Right cardiac atrium (tissue), 5 donors: Measurements from ENCODE around the gene RAP1A. TPM values are rescaled to one million over a fixed set of nuclear protein-coding genes. Genes with fewer than 3 reads are reported as not detected.
"Not testable (repeated sequence)": the region's sequence is repeated elsewhere in the genome, so short reads cannot be mapped to it uniquely, and the experiment has no call there.

Source experiments
- ATAC-seq, 2 donors: fragments of 200-7000 bp; cut with Tn5 transposase; one replicate each; pipeline versions ENCODE4 v1.8.0 to v1.9.1; 2020; ENCODE audit warnings: moderate library complexity in 2 of 2, mild to moderate bottlenecking in 1 of 2
- DNase-seq, 3 donors: peaks; one replicate each; pipeline ENCODE4 v3.0.0-alpha.2; 2020
- H3K27ac ChIP-seq: one replicate; pipeline ENCODE4 v1.5.1; 2013; ENCODE audit warnings: mild to moderate bottlenecking, low read length, control low read depth, moderate library complexity
- H3K27me3 ChIP-seq: one replicate; pipeline ENCODE4 v1.6.1; 2013; ENCODE audit not compliant: control insufficient read depth, insufficient read depth
- H3K4me1 ChIP-seq: one replicate; pipeline ENCODE4 v1.6.1; 2013; ENCODE audit warnings: low read length; ENCODE audit not compliant: control insufficient read depth, insufficient read depth
- H3K4me3 ChIP-seq: one replicate; pipeline ENCODE4 v1.5.1; 2013; ENCODE audit warnings: low read length, control low read depth
- H3K9me3 ChIP-seq: one replicate; pipeline ENCODE4 v1.6.1; 2013; ENCODE audit warnings: low read length; ENCODE audit not compliant: control insufficient read depth
- WGBS: extraction: QIAGEN DNeasy Blood & Tissue Kit; methylation state at CpG from one replicate; pipeline ENCODE4 v1.1.7; 2013; 5-methylcytosine and 5-hydroxymethylcytosine counted together
- intact Hi-C, 4 donors: fragments of 100-400 bp; cut with DNase I; formaldehyde crosslinking; loops; one replicate each; pipeline versions ENCODE4 v1.11.0 to v1.14.0; 2022 to 2023
- polyA plus RNA-seq: library from polyadenylated mRNA; stranded (reverse); fragments of 200-250 nt; gene quantifications from one replicate; pipeline ENCODE4 v1.2.3, GENCODE V29; 2013
- total RNA-seq, 4 donors: library from RNA; stranded (reverse); fragmentation: NEBNext Ultra II Directional; extraction: Animal tissue kit (Norgen Biotek cat#: 25700); gene quantifications; one replicate each; pipeline ENCODE4 v1.2.1, GENCODE V29; 2021
- donor health status: healthy with polysubstance abuse.
- donor health status: DM: no; HTN: yes; CAD: no.
- donor health status: DM: no; HTN: no; CAD: no.
- donor health status: DM: no; HTN: yes; CAD: no; lungs with severe emphysema.
- donor health status: DM: yes; HTN: yes; CAD: no.

RAP1A gene
- total and polyA plus RNA-seq, 5 donors = 104 to 128 (median 110) TPM

GRCh38 chr1:111630567-111630966, 11.0 kb downstream of the RAP1A start:
- Histone ChIP-seq H3K4me3 (no peak overlapping the region), H3K9me3 (no peaks in the 10 kb centered on the region), H3K27me3 (no peaks in the 10 kb centered on the region), H3K4me1 (no peaks in the 10 kb centered on the region), H3K27ac (no peak overlapping the region)
- intact Hi-C loops = no loop called here
- WGBS = 79% methylated on average over 2 of the region's 2 CpGs
- DNase-seq (no peak), ATAC-seq (no peak)

GRCh38 chr1:111631502-111631901, 11.9 kb downstream of the RAP1A start:
- H3K4me3 ChIP-seq = no peak overlapping the region
- ATAC-seq (no peak), DNase-seq (no peak)
- H3K9me3 ChIP-seq = no peaks in the 10 kb centered on the region
- H3K27ac ChIP-seq = no peak overlapping the region
- WGBS = 55% methylated on average over 2 of the region's 2 CpGs
- intact Hi-C loops = no loop called here
- H3K4me1 ChIP-seq = no peaks in the 10 kb centered on the region
- H3K27me3 ChIP-seq = no peaks in the 10 kb centered on the region

- H3K27me3 ChIP-seq, ATAC-seq, H3K4me3 ChIP-seq, H3K4me1 ChIP-seq, H3K9me3 ChIP-seq, intact Hi-C loops, H3K27ac ChIP-seq, DNase-seq: not testable (repeated sequence)
- WGBS = 96% methylated on average over 4 of the region's 4 CpGs
Measured at GRCh38 chr1:111632771-111633170, 13.2 kb downstream of the RAP1A start.

- ATAC-seq (no peak), DNase-seq (no peak)
- peaks cover 2% of the 10 kb centered on the region for H3K4me1 ChIP-seq
- 28% methylated on average over 1 of the region's 1 CpG for WGBS
- H3K9me3 ChIP-seq = no peaks in the 10 kb centered on the region
- no peaks in the 10 kb centered on the region for H3K27me3 ChIP-seq
- H3K4me3 ChIP-seq = no peak overlapping the region
- H3K27ac ChIP-seq = no peak overlapping the region
- intact Hi-C loops = no loop called here
Measured at GRCh38 chr1:111633736-111634247, 14.2 kb downstream of the RAP1A start.

GRCh38 chr1:111635324-111636009, 15.9 kb downstream of the RAP1A start:
- H3K27ac ChIP-seq = no peak overlapping the region
- WGBS = 83% methylated on average over 2 of the region's 2 CpGs

GRCh38 chr1:111638320-111638719, 18.7 kb downstream of the RAP1A start:
- Histone ChIP-seq H3K4me1 (peaks cover 4% of the 10 kb centered on the region), H3K4me3 (no peak overlapping the region), H3K27me3 (no peaks in the 10 kb centered on the region), H3K9me3 (no peaks in the 10 kb centered on the region), H3K27ac (no peak overlapping the region)
- 85% methylated on average over 4 of the region's 4 CpGs for whole genome bisulfite sequencing
- intact Hi-C loops = no loop called here
- DNase-seq (no peak), ATAC-seq (no peak)

More at GRCh38 chr1:111635324-111636009, 15.9 kb downstream of the RAP1A start:
- Histone ChIP-seq H3K4me3 (no peak overlapping the region), H3K9me3 (no peaks in the 10 kb centered on the region), H3K27me3 (no peaks in the 10 kb centered on the region), H3K4me1 (peaks cover 4% of the 10 kb centered on the region)
- DNase-seq (no peak), ATAC-seq (no peak)
- intact Hi-C loops = no loop called here

GRCh38 chr1:111639602-111640198, 20.1 kb downstream of the RAP1A start:
- H3K9me3 ChIP-seq = no peaks in the 10 kb centered on the region
- no peak overlapping the region for H3K27ac ChIP-seq
- intact Hi-C loops = no loop called here
- no peaks in the 10 kb centered on the region for H3K27me3 ChIP-seq
- WGBS = 83% methylated on average over 3 of the region's 3 CpGs
- no peak for DNase-seq
- H3K4me3 ChIP-seq = no peak overlapping the region
- H3K4me1 ChIP-seq = peaks cover 4% of the 10 kb centered on the region
- no peak for ATAC-seq

- intact Hi-C loops = no loop called here
- Histone ChIP-seq H3K27ac (no peak overlapping the region), H3K4me3 (no peak overlapping the region), H3K4me1 (peaks cover 4% of the 10 kb centered on the region), H3K27me3 (no peaks in the 10 kb centered on the region), H3K9me3 (no peaks in the 10 kb centered on the region)
- ATAC-seq (no peak), DNase-seq (no peak)
- WGBS = 91% methylated on average over 2 of the region's 2 CpGs
Measured at GRCh38 chr1:111643097-111643496, 23.5 kb downstream of the RAP1A start.

GRCh38 chr1:111643696-111644095, 24.1 kb downstream of the RAP1A start:
- Histone ChIP-seq H3K27ac (no peak overlapping the region), H3K27me3 (no peaks in the 10 kb centered on the region), H3K4me3 (no peak overlapping the region), H3K4me1 (peaks cover 1% of the 10 kb centered on the region), H3K9me3 (no peaks in the 10 kb centered on the region)
- intact Hi-C loops = no loop called here
- no peak for DNase-seq
- 98% methylated on average over 3 of the region's 3 CpGs for WGBS
- ATAC-seq = no peak

- WGBS = 70% methylated on average over 1 of the region's 1 CpG
- no peak overlapping the region for H3K27ac ChIP-seq
- no peaks in the 10 kb centered on the region for H3K27me3 ChIP-seq
- peaks cover 4% of the 10 kb centered on the region for H3K4me1 ChIP-seq
- H3K4me3 ChIP-seq = no peak overlapping the region
- no peaks in the 10 kb centered on the region for H3K9me3 ChIP-seq
- no peak for DNase-seq
- intact Hi-C loops = no loop called here
- ATAC-seq = no peak
Measured at GRCh38 chr1:111644506-111644905, 24.9 kb downstream of the RAP1A start.

- Histone ChIP-seq H3K4me1 (peaks cover 3% of the 10 kb centered on the region), H3K27ac (no peak overlapping the region), H3K9me3 (no peaks in the 10 kb centered on the region), H3K4me3 (no peak overlapping the region), H3K27me3 (no peaks in the 10 kb centered on the region)
- no peak for DNase-seq
- intact Hi-C loops = no loop called here
- ATAC-seq = no peak
- WGBS = 96% methylated on average over 1 of the region's 1 CpG
Measured at GRCh38 chr1:111647736-111648135, 28.1 kb downstream of the RAP1A start.
